Ishikawa (cell line): ENCODE measurements around the gene CXorf65.

ENCODE experiments used
- CEBPB ChIP-seq: IDR thresholded peaks from 2 replicates; pipeline ENCODE4 v1.6.1; 2012
- EP300 ChIP-seq: IDR thresholded peaks from 2 replicates; pipeline ENCODE4 v1.6.1; 2012; ENCODE audit warnings: borderline replicate concordance
- MAX ChIP-seq: IDR thresholded peaks from 2 replicates; pipeline ENCODE4 v1.6.1; 2012
- TAF1 ChIP-seq: IDR thresholded peaks from 2 replicates; pipeline ENCODE4 v1.6.1; 2012; ENCODE audit warnings: low read depth, mild to moderate bottlenecking
- TEAD4 ChIP-seq: IDR thresholded peaks from 2 replicates; pipeline ENCODE4 v1.6.1; 2012
- USF1 ChIP-seq: IDR thresholded peaks from 2 replicates; pipeline ENCODE4 v1.6.1; 2012

GRCh38 chrX:71154196-71154595 is 47.7 kb upstream of the CXorf65 start:
- TF ChIP-seq TEAD4, result no peak
- no peak for TF ChIP-seq EP300
- no peak for TF ChIP-seq USF1
- TF ChIP-seq TAF1, result no peak
- no peak for TF ChIP-seq MAX
- no peak for TF ChIP-seq CEBPB
